Left ventricle myocardium inferior (tissue), 1 donor: Measurements from ENCODE around the gene EHMT1. TPM values are rescaled to one million over a fixed set of nuclear protein-coding genes. Genes with fewer than 3 reads are reported as not detected.
"Not testable (repeated sequence)": the region's sequence is repeated elsewhere in the genome, so short reads cannot be mapped to it uniquely, and the experiment has no call there.

Source experiments
- DNase-seq: peaks from one replicate; pipeline ENCODE4 v3.0.0-alpha.2; 2020
- H3K27ac ChIP-seq: fragments of 200-600 bp; replicated peaks from 2 replicates; pipeline ENCODE4 v1.8.0; 2021
- H3K27me3 ChIP-seq: fragments of 200-600 bp; 2 replicates; pipeline ENCODE4 v1.8.0; 2021; ENCODE audit warnings: low read depth
- H3K36me3 ChIP-seq: fragments of 200-600 bp; 2 replicates; pipeline ENCODE4 v1.8.0; 2021
- H3K4me1 ChIP-seq: fragments of 200-600 bp; 2 replicates; pipeline ENCODE4 v1.8.0; 2021
- H3K4me3 ChIP-seq: fragments of 200-600 bp; 2 replicates; pipeline ENCODE4 v1.8.0; 2021; ENCODE audit warnings: mild to moderate bottlenecking, moderate library complexity
- H3K9me3 ChIP-seq: fragments of 200-600 bp; replicated peaks from 2 replicates; pipeline ENCODE4 v1.8.0; 2021
- CTCF ChIP-seq: fragments of 200-600 bp; IDR thresholded peaks from 2 replicates; pipeline ENCODE4 v1.8.0; 2021; ENCODE audit warnings: antibody characterized with exemption, mild to moderate bottlenecking, borderline replicate concordance
- intact Hi-C: fragments of 100-400 bp; cut with micrococcal nuclease; formaldehyde crosslinking; loops from one replicate; pipeline ENCODE4 v1.11.0; 2022
- total RNA-seq: library from RNA; stranded (reverse); fragmentation: NEBNext Ultra II Directional; extraction: Animal tissue kit (Norgen Biotek cat#: 25700); gene quantifications from one replicate; pipeline ENCODE4 v1.2.1, GENCODE V29; 2021
- donor health status: DM: no; HTN: yes; CAD: no; lungs with severe emphysema.

Gene EHMT1
- total RNA-seq, 1 donor from 2014 or later: 31.3 TPM

- no peak for DNase-seq
- H3K27ac ChIP-seq: no peak overlapping the region
- no peaks in the 10 kb centered on the region for H3K27me3 ChIP-seq
- intact Hi-C loops: no loop called here
- peaks cover 65% of the 10 kb centered on the region for H3K4me1 ChIP-seq
- H3K4me3 ChIP-seq: no peak overlapping the region
- H3K36me3 ChIP-seq: peaks cover 5% of the 10 kb centered on the region
- TF ChIP-seq CTCF: peak; percentile 41
- H3K9me3 ChIP-seq: no peaks in the 10 kb centered on the region
Observed at GRCh38 chr9:137621131-137621757, 2.4 kb downstream of the EHMT1 start.

DNA sequence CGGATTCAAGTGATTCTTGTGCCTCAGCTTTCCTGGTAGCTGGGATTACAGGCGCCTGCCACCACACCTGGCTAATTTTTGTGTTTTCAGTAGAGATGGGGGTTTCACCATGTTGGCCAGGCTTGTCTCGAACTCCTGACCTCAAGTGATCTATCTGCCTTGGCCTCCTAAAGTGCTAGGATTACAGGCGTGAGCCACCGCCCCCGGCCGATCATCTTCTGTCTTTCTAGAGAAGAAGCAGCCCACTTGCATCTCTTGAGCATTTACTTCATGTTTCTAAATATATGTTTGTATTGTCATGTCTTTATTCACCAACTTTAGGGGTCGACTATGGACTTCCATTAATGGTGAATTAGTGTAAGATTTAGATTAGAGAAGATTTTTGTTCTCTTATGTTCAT, 3.4 kb downstream of the EHMT1 start:
- H3K36me3 ChIP-seq, DNase-seq, intact Hi-C loops, H3K4me3 ChIP-seq, H3K9me3 ChIP-seq, H3K27me3 ChIP-seq, H3K27ac ChIP-seq: not testable (repeated sequence)
- peaks cover 64% of the 10 kb centered on the region for H3K4me1 ChIP-seq

DNA sequence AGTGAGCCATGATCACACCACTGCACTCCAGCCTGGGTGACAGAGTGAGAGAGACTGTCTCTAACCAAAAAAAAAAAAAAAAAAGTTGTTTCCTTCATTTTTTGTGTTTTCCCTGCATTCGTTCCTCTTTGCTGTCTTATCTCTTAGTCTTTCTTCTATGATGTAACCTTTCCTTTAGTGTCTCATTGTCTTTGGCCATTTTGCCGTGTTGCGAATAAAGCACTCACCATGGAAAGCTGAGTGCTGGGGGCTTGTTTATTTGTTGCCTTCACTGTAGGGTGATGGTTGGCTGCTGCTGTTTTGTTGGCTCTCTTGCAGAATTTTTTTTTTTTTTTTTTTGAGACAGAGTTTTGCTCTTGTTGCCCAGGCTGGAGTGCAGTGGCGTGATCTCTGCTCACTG, 7.7 kb downstream of the EHMT1 start:
- Histone ChIP-seq H3K4me1 (peaks cover 65% of the 10 kb centered on the region), H3K4me3 (no peak overlapping the region), H3K36me3 (no peaks in the 10 kb centered on the region), H3K27me3 (no peaks in the 10 kb centered on the region), H3K9me3 (no peaks in the 10 kb centered on the region), H3K27ac (no peak overlapping the region)
- intact Hi-C loops: no loop called here
- no peak for DNase-seq
- no peak for TF ChIP-seq CTCF

- intact Hi-C loops, H3K36me3 ChIP-seq, H3K27ac ChIP-seq, H3K9me3 ChIP-seq, H3K27me3 ChIP-seq, H3K4me3 ChIP-seq: not testable (repeated sequence)
- peaks cover 67% of the 10 kb centered on the region for H3K4me1 ChIP-seq
- peak; percentile 5 for DNase-seq
Observed at GRCh38 chr9:137627406-137627805, 8.6 kb downstream of the EHMT1 start.

DNA sequence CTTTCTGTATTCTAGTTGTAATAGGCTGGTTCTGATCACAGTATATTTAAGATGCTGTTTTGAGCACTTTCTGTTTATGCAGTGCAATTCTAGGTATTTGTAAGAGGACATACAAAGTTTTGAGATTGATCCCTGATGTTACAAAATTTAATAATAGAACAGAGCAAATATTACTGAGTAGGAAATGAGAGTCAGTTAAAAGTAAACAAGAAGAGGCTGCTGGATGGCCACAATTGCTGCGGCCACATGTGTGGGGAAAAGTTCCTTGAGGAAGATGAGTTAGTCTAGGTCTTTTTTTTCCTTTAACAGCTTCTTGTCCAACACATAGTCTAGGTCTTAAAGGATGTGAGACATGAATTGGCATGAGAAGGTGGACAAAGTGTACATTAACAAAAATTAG, 11.3 kb downstream of the EHMT1 start:
- Histone ChIP-seq H3K36me3 (no peaks in the 10 kb centered on the region), H3K4me1 (peaks cover 69% of the 10 kb centered on the region), H3K27ac (no peak overlapping the region), H3K4me3 (no peak overlapping the region), H3K27me3 (no peaks in the 10 kb centered on the region), H3K9me3 (no peaks in the 10 kb centered on the region)
- TF ChIP-seq CTCF: no peak
- no peak for DNase-seq
- intact Hi-C loops: no loop called here

DNA sequence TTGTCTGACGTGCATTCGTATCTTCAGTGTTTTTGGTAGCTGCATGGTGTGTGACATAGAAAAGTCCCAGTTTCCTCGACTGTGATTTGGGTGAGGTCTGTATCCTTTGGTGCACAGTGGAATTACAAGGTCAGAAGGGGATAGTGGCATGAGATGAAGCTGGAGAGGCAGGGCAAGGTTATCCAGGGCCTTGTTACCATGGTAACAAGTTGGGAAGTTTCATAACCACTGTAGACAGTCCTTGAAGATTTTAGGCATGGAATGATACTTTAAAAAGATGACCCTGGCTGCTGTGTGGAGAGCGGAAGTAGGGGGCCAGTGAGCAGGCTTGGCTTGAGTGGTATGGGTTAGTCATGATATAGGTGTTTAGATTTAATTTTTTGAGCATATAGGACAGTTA, 11.9 kb downstream of the EHMT1 start:
- Histone ChIP-seq H3K9me3 (no peaks in the 10 kb centered on the region), H3K27me3 (no peaks in the 10 kb centered on the region), H3K27ac (no peak overlapping the region), H3K36me3 (no peaks in the 10 kb centered on the region), H3K4me3 (no peak overlapping the region), H3K4me1 (peaks cover 64% of the 10 kb centered on the region)
- intact Hi-C loops: no loop called here
- no peak for TF ChIP-seq CTCF
- DNase-seq: no peak
